GM12878 (cell line): ENCODE measurements around the gene SPATC1L. TPM values are rescaled to one million over a fixed set of nuclear protein-coding genes. Genes with fewer than 3 reads are reported as not detected.
A peak's percentile ranks its signal among the peaks of the same experiment; 100 is the strongest.

Source experiments
- ATAC-seq: fragments of 200-7000 bp; cut with Tn5 transposase; 3 replicates; pipeline ENCODE4 v1.9.1; 2020; ENCODE audit warnings: mild to moderate bottlenecking, moderate library complexity
- BruUV-seq: library from RNA; stranded (reverse); fragments of 400-500 nt; replicated peaks from 2 replicates; lab custom pipeline; 2021; lab: Mats Ljungman, UMichigan
- CTCF ChIA-PET: fragments of 300-600 bp; sonication (Branson Sonifier 250); formaldehyde crosslinking; extraction: SDS; loops from one replicate; lab custom pipeline; 2021; ENCODE audit warnings: inconsistent platforms; lab: Yijun Ruan, JAX
- POLR2A ChIA-PET: fragments of 350-600 bp; formaldehyde crosslinking; extraction: SDS; loops from one replicate; lab custom pipeline; 2021; ENCODE audit warnings: inconsistent platforms; lab: Charles Lee
- RAD21 ChIA-PET: fragments of 300-600 bp; sonication (Branson Sonifier 250); formaldehyde crosslinking; loops from one replicate; lab custom pipeline; 2023; ENCODE audit warnings: antibody characterized with exemption; ENCODE audit not compliant: unreplicated experiment; lab: Charles Lee
- SMC1A ChIA-PET: fragments of 300-600 bp; sonication (Branson Sonifier 250); formaldehyde crosslinking; loops from one replicate; lab custom pipeline; 2023; ENCODE audit not compliant: unreplicated experiment, uncharacterized antibody; lab: Charles Lee
- DNase-seq: peaks from one replicate; pipeline ENCODE4 v3.0.0-alpha.2; 2011; ENCODE audit warnings: low read depth, low spot score
- FAIRE-seq: peaks from 3 replicates; lab custom pipeline; 2011; peaks lifted over from hg19 to GRCh38; lab: Jason Lieb, UNC
- H2AFZ ChIP-seq: 2 replicates; pipeline ENCODE4 v1.6.0; 2011; ENCODE audit warnings: low read depth, low read length, control low read depth; ENCODE audit not compliant: control insufficient read depth
- H3K27ac ChIP-seq: 2 replicates; pipeline ENCODE4 v1.5.1; 2011; ENCODE audit warnings: control low read depth; ENCODE audit not compliant: control insufficient read depth, insufficient read depth
- H3K27me3 ChIP-seq, 2 experiments: replicated peaks in 1 of 2; 2 replicates each; pipeline versions ENCODE4 v1.6.0 to v1.6.1; 2011; ENCODE audit warnings: low read length in 1 of 2; ENCODE audit not compliant: control insufficient read depth in 2 of 2, insufficient read depth in 2 of 2
- H3K36me3 ChIP-seq, 2 experiments: 2 replicates each; pipeline ENCODE4 v1.5.1; 2011; ENCODE audit warnings: low read length in 1 of 2; ENCODE audit not compliant: control insufficient read depth in 2 of 2, insufficient read depth in 2 of 2
- H3K4me1 ChIP-seq: 2 replicates; pipeline ENCODE4 v1.6.1; 2011; ENCODE audit warnings: mild to moderate bottlenecking, low read length, moderate library complexity, mixed read lengths; ENCODE audit not compliant: control insufficient read depth, insufficient read depth
- H3K4me2 ChIP-seq: 2 replicates; pipeline ENCODE4 v1.6.0; 2011; ENCODE audit warnings: control low read depth; ENCODE audit not compliant: control insufficient read depth, insufficient read depth
- H3K4me3 ChIP-seq: fragments of 200-600 bp; sonication (generic); 2 replicates; pipeline ENCODE4 v1.5.1; 2016
- H3K79me2 ChIP-seq: 2 replicates; pipeline ENCODE4 v1.6.0; 2011; ENCODE audit warnings: low read length; ENCODE audit not compliant: control insufficient read depth, insufficient read depth
- H3K9ac ChIP-seq: 2 replicates; pipeline ENCODE4 v1.8.0; 2011; ENCODE audit warnings: low read length, control low read depth, mixed read lengths; ENCODE audit not compliant: control insufficient read depth, insufficient read depth
- H3K9me3 ChIP-seq: replicated peaks from 3 replicates; pipeline ENCODE4 v1.5.1; 2011; ENCODE audit warnings: mild to moderate bottlenecking, low read length; ENCODE audit not compliant: control insufficient read depth, insufficient read depth
- H4K20me1 ChIP-seq: 2 replicates; pipeline ENCODE4 v1.6.0; 2011; ENCODE audit not compliant: control insufficient read depth, insufficient read depth
- BHLHE40 ChIP-seq, 2 experiments: fragments of 450-650 bp in 1 of 2; IDR thresholded peaks; 2 replicates each; pipeline ENCODE4 v1.6.1; 2011 to 2017; ENCODE audit warnings: low read depth in 2 of 2, borderline replicate concordance in 1 of 2, improper control_type of control experiment in 1 of 2, low read length in 1 of 2, mild to moderate bottlenecking in 1 of 2
- CBX5 ChIP-seq: sonication (generic); IDR thresholded peaks from 2 replicates; pipeline ENCODE4 v1.6.1; 2016; ENCODE audit warnings: low read depth, moderate library complexity, mild to moderate bottlenecking, inconsistent platforms
- CHD2 ChIP-seq: IDR thresholded peaks from 2 replicates; pipeline ENCODE4 v1.6.1; 2011; ENCODE audit warnings: low read depth, low read length, improper control_type of control experiment, borderline replicate concordance
- CREM ChIP-seq: IDR thresholded peaks from 2 replicates; pipeline ENCODE4 v1.6.1; 2014; ENCODE audit warnings: antibody characterized with exemption, low read depth
- ELK1 ChIP-seq: IDR thresholded peaks from 2 replicates; pipeline ENCODE4 v1.6.1; 2012; ENCODE audit warnings: low read depth, low read length, improper control_type of control experiment
- IKZF1 ChIP-seq: fragments of 450-650 bp; conservative IDR thresholded peaks from 2 replicates; pipeline ENCODE4 v1.6.1; 2017; ENCODE audit warnings: antibody characterized with exemption, mild to moderate bottlenecking
- IRF4 ChIP-seq: IDR thresholded peaks from 2 replicates; pipeline ENCODE4 v1.6.1; 2011; ENCODE audit warnings: low read depth, low read length
- MXI1 ChIP-seq: fragments of 150-350 bp; IDR thresholded peaks from 2 replicates; pipeline ENCODE4 v1.6.1; 2011; ENCODE audit warnings: low read depth, mild to moderate bottlenecking, inconsistent platforms, low read length, improper control_type of control experiment
- MYB ChIP-seq: fragments of 150-350 bp; IDR thresholded peaks from 2 replicates; pipeline ENCODE4 v1.6.1; 2014; ENCODE audit warnings: mild to moderate bottlenecking, low read depth, low read length, borderline replicate concordance
- PBX3 ChIP-seq: IDR thresholded peaks from 2 replicates; pipeline ENCODE4 v1.6.1; 2011; ENCODE audit warnings: mild to moderate bottlenecking, low read depth, low read length, moderate library complexity; ENCODE audit not compliant: insufficient replicate concordance
- POLR2AphosphoS5 ChIP-seq: IDR thresholded peaks from 2 replicates; pipeline ENCODE4 v1.6.1; 2011; ENCODE audit warnings: mild to moderate bottlenecking, low read length, inconsistent platforms
- RUNX3 ChIP-seq: IDR thresholded peaks from 2 replicates; pipeline ENCODE4 v1.6.1; 2012; ENCODE audit warnings: low read length, inconsistent platforms
- SMARCA5 ChIP-seq: fragments of 450-650 bp; IDR thresholded peaks from 2 replicates; pipeline ENCODE4 v1.6.1; 2017; ENCODE audit warnings: mild to moderate bottlenecking
- SP1 ChIP-seq: IDR thresholded peaks from one replicate; pipeline ENCODE4 v1.6.1; 2011; ENCODE audit warnings: low read depth, low read length
- TAF1 ChIP-seq: IDR thresholded peaks from 2 replicates; pipeline ENCODE4 v1.6.1; 2011; ENCODE audit warnings: mild to moderate bottlenecking, low read depth, low read length, borderline replicate concordance
- TCF12 ChIP-seq: IDR thresholded peaks from 2 replicates; pipeline ENCODE4 v1.6.1; 2011; ENCODE audit warnings: low read depth, mild to moderate bottlenecking, low read length
- TCF7 ChIP-seq: IDR thresholded peaks from 2 replicates; pipeline ENCODE4 v1.6.1; 2014; ENCODE audit warnings: antibody characterized with exemption, borderline replicate concordance
- YY1 ChIP-seq: IDR thresholded peaks from 2 replicates; pipeline ENCODE4 v1.6.1; 2011; ENCODE audit warnings: low read depth, mild to moderate bottlenecking, low read length
- ZNF217 ChIP-seq: fragments of 450-650 bp; IDR thresholded peaks from 2 replicates; pipeline ENCODE4 v1.6.1; 2017; ENCODE audit warnings: antibody characterized with exemption, mild to moderate bottlenecking
- ZNF622 ChIP-seq: fragments of 450-650 bp; IDR thresholded peaks from 2 replicates; pipeline ENCODE4 v1.6.1; 2017; ENCODE audit warnings: mild to moderate bottlenecking, inconsistent platforms
- WGBS: methylation state at CpG from one replicate; pipeline ENCODE4 v1.1.6; 2016; ENCODE audit warnings: low lambda C conversion rate; ENCODE audit not compliant: insufficient replicate concordance, insufficient coverage; ENCODE audit errors: missing lambda C conversion rate; 5-methylcytosine and 5-hydroxymethylcytosine counted together
- in situ Hi-C: fragments of 300-500 bp; cut with MboI; formaldehyde crosslinking; loops from 9 replicates; pipeline ENCODE4 v1.14.3; 2018; ENCODE audit warnings: mixed read lengths
- intact Hi-C: fragments of 100-400 bp; cut with micrococcal nuclease; formaldehyde crosslinking; loops from one replicate; pipeline ENCODE4 v1.14.2; 2022; ENCODE audit not compliant: unreplicated experiment
- polyA plus RNA-seq, 11 experiments: library from polyadenylated mRNA; depleted of rRNA in 4 of 11; unstranded in 6 of 11; stranded (reverse) in 5 of 11; fragments of >200 nt; fragmentation: Nextera tagmentation in 4 of 11; fragmentation: Illumina TruSeq in 1 of 11; extraction: Ambion mirVana in 4 of 11; extraction: Trizol in 1 of 11; gene quantifications; 1 replicate in 1 of 11; 2 replicates in 10 of 11; pipeline versions ENCODE4 v1.2.1 to v1.2.3, GENCODE V29; 2011 to 2016; ENCODE audit warnings: inconsistent platforms in 2 of 11, missing spikeins in 2 of 11, low read depth in 1 of 11
- total RNA-seq, 4 experiments: library from RNA; depleted of rRNA in 3 of 4; stranded (reverse); fragments of >200 nt in 3 of 4; fragmentation: Illumina TruSeq in 1 of 4; extraction: Trizol in 1 of 4; gene quantifications; 2 replicates each; pipeline versions ENCODE4 v1.2.1 to v1.2.3, GENCODE V29; 2013 to 2021

The SPATC1L gene
- total and polyA plus RNA-seq, 10 of the 15 experiments (the other 5 are each of a cell fraction or from before 2014, with no cell fraction given), result 1.4 to 16.0 (median 7.0) TPM; not detected in 2

DNA sequence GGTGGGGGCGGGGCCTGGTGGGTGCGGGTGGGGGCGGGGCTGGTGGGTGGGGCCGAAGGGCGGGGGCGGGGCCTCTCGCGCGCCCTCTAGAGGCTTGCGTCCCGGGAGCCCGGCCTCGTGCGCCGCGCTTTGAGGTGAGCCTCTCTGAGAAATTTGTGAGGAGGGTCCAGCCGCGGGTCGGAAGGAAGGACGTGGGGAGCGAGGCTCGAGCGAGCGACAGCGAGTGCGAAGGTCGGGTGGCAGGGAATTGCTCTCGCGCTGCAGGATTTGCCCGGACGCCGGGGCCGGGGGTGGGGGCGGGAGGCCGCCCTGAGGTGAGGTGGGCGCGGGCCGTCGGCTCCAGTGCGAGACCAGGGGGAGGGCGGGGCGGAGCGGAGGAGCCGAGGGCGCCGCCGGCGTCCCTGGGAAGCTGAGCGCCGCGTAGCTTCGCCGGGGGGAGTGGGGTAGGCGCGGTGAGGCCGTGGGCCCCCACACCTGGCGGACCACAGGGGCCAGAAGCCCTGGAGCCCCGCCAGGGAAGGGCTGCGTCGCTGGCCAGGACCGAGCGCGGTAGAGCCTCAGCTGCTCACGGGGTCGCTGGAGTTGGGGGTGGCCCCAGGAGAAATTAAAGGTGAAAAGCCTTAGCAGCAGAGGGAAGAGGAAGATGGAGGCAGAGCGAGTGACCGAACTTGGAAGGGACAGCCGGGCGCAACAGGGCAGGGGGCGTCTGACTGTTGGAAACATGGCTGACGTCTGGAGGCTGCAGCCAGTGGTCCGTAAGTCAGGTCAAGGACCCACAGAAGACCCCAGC, 45.1 kb upstream of the SPATC1L start (continued):
- TF ChIP-seq YY1, result 0 out of 2 replicates have a peak, but pooled peaks have one; percentile 28

- H3K4me2 ChIP-seq, result peak within 1 kb of the TSS; percentile 90
- DNase-seq (peak; percentile 83), ATAC-seq (peak; percentile 90), FAIRE-seq (no peak)
- under 1% methylated on average over 54 of the region's 77 CpGs for WGBS
- in situ Hi-C loops (no loop called here), intact Hi-C loops (loop anchor here (1.0 to 5.0 kb wide), 3 partner anchors 59 to 96 kb away; partner anchors contain the start of genes MCM3AP, PCNT and YBEY)
- no peaks in the 10 kb centered on the region for H4K20me1 ChIP-seq
- peak within 1 kb of the TSS; percentile 73 for H3K27ac ChIP-seq
- ChIA-PET SMC1A (no interaction called here), CTCF (interaction anchor here (5.3 to 9.7 kb wide), 2 partner anchors 23 to 85 kb away, joined by 34 to 59 read pairs; no protein-coding TSS in a partner anchor), RAD21 (interaction anchor here (0.7 to 4.0 kb wide), 4 partner anchors 22 to 95 kb away, joined by 3 to 19 read pairs (median 4); partner anchors contain the start of gene C21orf58), POLR2A (interaction anchor here (0.9 to 1.7 kb wide), 2 partner anchors 58 to 97 kb away, joined by 3 to 7 read pairs; partner anchors contain the start of gene YBEY)
- peak within 1 kb of the TSS; percentile 73 for H3K9ac ChIP-seq
- H3K4me1 ChIP-seq, result peaks cover 5% of the 10 kb centered on the region; the same call in 1 of the 2 replicates
- no peaks in the 10 kb centered on the region for H3K9me3 ChIP-seq
- H2AFZ ChIP-seq, result peak within 1 kb of the TSS; percentile 81
- peak within 1 kb of the TSS; percentile 81 for H3K4me3 ChIP-seq
- BruUV-seq, result no TSS peak
- H3K36me3 ChIP-seq, result peaks cover 0 to 6% of the 10 kb centered on the region in 2 experiments; a peak in 2 of 4 replicates
- H3K79me2 ChIP-seq, result peaks cover 50% of the 10 kb centered on the region
- H3K27me3 ChIP-seq, result no peaks in the 10 kb centered on the region
- peak; percentile 67 for TF ChIP-seq SP1
- peak; percentile 93 for TF ChIP-seq TCF12
- TF ChIP-seq TCF7, result no peak
- TF ChIP-seq BHLHE40 (IDR thresholded peaks at IDR 0.05; ENCODE audit: borderline replicate concordance in 1 of 2, low read depth in 2 of 2, low read length in 1 of 2), result peak; percentile 97 to 99
- peak; percentile 43; the same call in 1 of the 2 replicates for TF ChIP-seq CHD2
- no peak for TF ChIP-seq IRF4
- TF ChIP-seq MYB, result no peak
- no peak for TF ChIP-seq CBX5
- TF ChIP-seq RUNX3, result peak; percentile 55; the same call in 1 of the 2 replicates
- peak; percentile 45; the same call in 1 of the 2 replicates for TF ChIP-seq SMARCA5
- no peak for TF ChIP-seq ZNF217
- TF ChIP-seq MXI1, result peak; percentile 8; the same call in 1 of the 2 replicates
- no peak for TF ChIP-seq ZNF622
- TF ChIP-seq PBX3, result no peak
- TF ChIP-seq TAF1, result peak; percentile 18; the same call in 1 of the 2 replicates
- TF ChIP-seq ELK1, result no peak
- TF ChIP-seq CREM, result peak; percentile 15; the same call in 1 of the 2 replicates
- peak; percentile 46 for TF ChIP-seq IKZF1
- peak; percentile 43; the same call in 1 of the 2 replicates for TF ChIP-seq POLR2AphosphoS5
These were observed 44.2 kb upstream of the SPATC1L start, which contains the start of gene LSS for GRCh38 chr21:46228345-46229051. TSS of gene LSS (minus strand) at chr21:46228774. CDS start at chr21:46228745, 29 bp downstream.
